Loucy (cell line): ENCODE results near the gene PC.

ENCODE experiments used
- CTCF ChIP-seq: fragments of 200-600 bp; sonication (generic); conservative IDR thresholded peaks from 2 replicates; pipeline ENCODE4 v1.5.1; 2014; ENCODE audit warnings: mild to moderate bottlenecking, antibody characterized with exemption, low read length
- EZH2phosphoT487 ChIP-seq: fragments of 200-600 bp; IDR thresholded peaks from 2 replicates; pipeline ENCODE4 v1.6.1; 2018; ENCODE audit warnings: antibody characterized with exemption, mild to moderate bottlenecking, moderate library complexity, borderline replicate concordance

GRCh38 chr11:66958956-66959274 lies 732 bp upstream of the PC start:
- no peak for TF ChIP-seq CTCF
- TF ChIP-seq EZH2phosphoT487: no peak
